ENCODE measurements around the gene BBX. TPM values are rescaled to one million over a fixed set of nuclear protein-coding genes. Genes with fewer than 3 reads are reported as not detected.

BBX gene
- polyA plus RNA-seq, 1 donor from 2014 or later = 23.8 TPM

- H3K9ac ChIP-seq (ENCODE audit: low read length) = no peak overlapping the region
- H3K9me2 ChIP-seq (ENCODE audit: insufficient read depth, low read length) = no peaks in the 10 kb centered on the region
- H3K4me2 ChIP-seq (ENCODE audit: low read length) = no peak overlapping the region
- no peak overlapping the region for H2AFZ ChIP-seq (ENCODE audit: low read depth, low read length)
- TF ChIP-seq REST (IDR thresholded peaks at IDR 0.05; ENCODE audit: borderline replicate concordance) = no peak
- TF ChIP-seq SMC3 (conservative IDR thresholded peaks at IDR 0.05; ENCODE audit: poor library complexity) = no peak
- TF ChIP-seq CTCF (IDR thresholded peaks at IDR 0.05; ENCODE audit: poor library complexity, severe bottlenecking) = no peak
- no peak for TF ChIP-seq POLR2AphosphoS5 (IDR thresholded peaks at IDR 0.05)
- no peak for TF ChIP-seq EZH2 (IDR thresholded peaks at IDR 0.05; ENCODE audit: borderline replicate concordance, insufficient read depth, low read length, poor library complexity, severe bottlenecking)
- TF ChIP-seq RAD21 (conservative IDR thresholded peaks at IDR 0.05) = no peak
- no peak for TF ChIP-seq EP300 (conservative IDR thresholded peaks at IDR 0.05; ENCODE audit: poor library complexity, severe bottlenecking)
- no peak for TF ChIP-seq TAF1 (IDR thresholded peaks at IDR 0.05; ENCODE audit: low read depth)
- TF ChIP-seq MXI1 (conservative IDR thresholded peaks at IDR 0.05; ENCODE audit: poor library complexity, severe bottlenecking) = no peak
- no peak overlapping the region for H3K4me3 ChIP-seq (ENCODE audit: low read length)
- no peaks in the 10 kb centered on the region for H3K36me3 ChIP-seq (ENCODE audit: insufficient read depth, low read length)
- peaks cover 4% of the 10 kb centered on the region for H3F3A ChIP-seq (ENCODE audit: insufficient read depth, low read length, poor library complexity, severe bottlenecking)
- no peaks in the 10 kb centered on the region for H4K20me1 ChIP-seq (ENCODE audit: insufficient read depth)
- H3K27me3 ChIP-seq (ENCODE audit: insufficient read depth, low read depth, low read length) = no peaks in the 10 kb centered on the region
- H3K27ac ChIP-seq (ENCODE audit: low read length) = no peak overlapping the region
- no peaks in the 10 kb centered on the region for H3K9me3 ChIP-seq (ENCODE audit: low read length)
- no peaks in the 10 kb centered on the region for H3K79me2 ChIP-seq (replicated peaks; ENCODE audit: insufficient read depth, low read length)
Measured at GRCh38 chr3:107681396-107681795, 158.6 kb downstream of the BBX start.

- H3K9me3 ChIP-seq (ENCODE audit: low read length) = no peaks in the 10 kb centered on the region
- no peaks in the 10 kb centered on the region for H3K9me2 ChIP-seq (ENCODE audit: insufficient read depth, low read length)
- no peak overlapping the region for H3K4me3 ChIP-seq (ENCODE audit: low read length)
- no peak overlapping the region for H3K9ac ChIP-seq (ENCODE audit: low read length)
- no peak overlapping the region for H3K27ac ChIP-seq (ENCODE audit: low read length)
- no peak for TF ChIP-seq POLR2AphosphoS5 (IDR thresholded peaks at IDR 0.05)
- H2AFZ ChIP-seq (ENCODE audit: low read depth, low read length) = no peak overlapping the region
- H3K27me3 ChIP-seq (ENCODE audit: insufficient read depth, low read depth, low read length) = no peaks in the 10 kb centered on the region
- H3K36me3 ChIP-seq (ENCODE audit: insufficient read depth, low read length) = no peaks in the 10 kb centered on the region
- no peak overlapping the region for H3K4me2 ChIP-seq (ENCODE audit: low read length)
- H3F3A ChIP-seq (ENCODE audit: insufficient read depth, low read length, poor library complexity, severe bottlenecking) = peaks cover 4% of the 10 kb centered on the region
- H3K79me2 ChIP-seq (replicated peaks; ENCODE audit: insufficient read depth, low read length) = no peaks in the 10 kb centered on the region
- no peaks in the 10 kb centered on the region for H4K20me1 ChIP-seq (ENCODE audit: insufficient read depth)
Measured at GRCh38 chr3:107682580-107682979, 159.8 kb downstream of the BBX start.

GRCh38 chr3:107683447-107683846 is 160.7 kb downstream of the BBX start:
- Histone ChIP-seq H4K20me1 (ENCODE audit: insufficient read depth) (no peaks in the 10 kb centered on the region), H3K36me3 (ENCODE audit: insufficient read depth, low read length) (no peaks in the 10 kb centered on the region), H3K9ac (ENCODE audit: low read length) (no peak overlapping the region), H3F3A (ENCODE audit: insufficient read depth, low read length, poor library complexity, severe bottlenecking) (peaks cover 4% of the 10 kb centered on the region), H2AFZ (ENCODE audit: low read depth, low read length) (no peak overlapping the region), H3K27me3 (ENCODE audit: insufficient read depth, low read depth, low read length) (no peaks in the 10 kb centered on the region), H3K9me3 (ENCODE audit: low read length) (no peaks in the 10 kb centered on the region), H3K79me2 (replicated peaks; ENCODE audit: insufficient read depth, low read length) (no peaks in the 10 kb centered on the region), H3K9me2 (ENCODE audit: insufficient read depth, low read length) (no peaks in the 10 kb centered on the region), H3K4me3 (ENCODE audit: low read length) (no peak overlapping the region), H3K4me2 (ENCODE audit: low read length) (no peak overlapping the region), H3K27ac (ENCODE audit: low read length) (no peak overlapping the region)
- TF ChIP-seq SMC3 (conservative IDR thresholded peaks at IDR 0.05; ENCODE audit: poor library complexity) (no peak), TAF1 (IDR thresholded peaks at IDR 0.05; ENCODE audit: low read depth) (no peak), MXI1 (conservative IDR thresholded peaks at IDR 0.05; ENCODE audit: poor library complexity, severe bottlenecking) (no peak), CTCF (IDR thresholded peaks at IDR 0.05; ENCODE audit: poor library complexity, severe bottlenecking) (no peak), POLR2AphosphoS5 (IDR thresholded peaks at IDR 0.05) (no peak), REST (IDR thresholded peaks at IDR 0.05; ENCODE audit: borderline replicate concordance) (no peak), EZH2 (IDR thresholded peaks at IDR 0.05; ENCODE audit: borderline replicate concordance, insufficient read depth, low read length, poor library complexity, severe bottlenecking) (no peak), EP300 (conservative IDR thresholded peaks at IDR 0.05; ENCODE audit: poor library complexity, severe bottlenecking) (no peak), RAD21 (conservative IDR thresholded peaks at IDR 0.05) (no peak)

All from neural cell (in vitro differentiated cells).